ENCODE data around the gene ARHGDIA.

ARHGDIA gene

GRCh38 chr17:81863833-81864768 is 7.0 kb downstream of the ARHGDIA start:
- DNase-seq (ENCODE audit: low read depth): no peak

- no peak for DNase-seq (ENCODE audit: low read depth)
These were observed 7.9 kb downstream of the ARHGDIA start for GRCh38 chr17:81863123-81863675.

- DNase-seq (ENCODE audit: low read depth): peak; percentile 99
These were observed 10.2 kb downstream of the ARHGDIA start for GRCh38 chr17:81860756-81861568.

GRCh38 chr17:81859906-81860755 is 11.0 kb downstream of the ARHGDIA start, which contains the start of gene P4HB:
Gene P4HB, minus strand, starts transcription at chr17:81860535. Its CDS starts 64 bp downstream, at chr17:81860471.
- no peak for DNase-seq (ENCODE audit: low read depth)

- DNase-seq (ENCODE audit: low read depth): no peak
These were observed 11.9 kb downstream of the ARHGDIA start for GRCh38 chr17:81858967-81859905.

GRCh38 chr17:81858170-81858966 is 12.8 kb downstream of the ARHGDIA start:
- DNase-seq (ENCODE audit: low read depth): no peak

GRCh38 chr17:81854974-81855774 is 16.0 kb downstream of the ARHGDIA start:
- DNase-seq (ENCODE audit: low read depth): no peak

- no peak for DNase-seq (ENCODE audit: low read depth)
These were observed 18.9 kb downstream of the ARHGDIA start for GRCh38 chr17:81852237-81852636.

GRCh38 chr17:81851423-81851822 is 19.7 kb downstream of the ARHGDIA start:
- no peak for DNase-seq (ENCODE audit: low read depth)

GRCh38 chr17:81849457-81849856 is 21.7 kb downstream of the ARHGDIA start:
- no peak for DNase-seq (ENCODE audit: low read depth)

- DNase-seq (ENCODE audit: low read depth): no peak
These were observed 24.1 kb downstream of the ARHGDIA start for GRCh38 chr17:81846743-81847689.

GRCh38 chr17:81845881-81846742 is 25.0 kb downstream of the ARHGDIA start:
- DNase-seq (ENCODE audit: low read depth): no peak

GRCh38 chr17:81845361-81845760 is 25.8 kb downstream of the ARHGDIA start:
- DNase-seq (ENCODE audit: low read depth): no peak

- no peak for DNase-seq (ENCODE audit: low read depth)
These were observed 26.2 kb downstream of the ARHGDIA start for GRCh38 chr17:81844887-81845286.

- DNase-seq (ENCODE audit: low read depth): no peak
These were observed 26.7 kb downstream of the ARHGDIA start for GRCh38 chr17:81844327-81844851.

- no peak for DNase-seq (ENCODE audit: low read depth)
These were observed 27.3 kb downstream of the ARHGDIA start for GRCh38 chr17:81843713-81844326.
